Kidney epithelial cell (primary cell): Measurements from ENCODE around the gene INHBA. TPM values are rescaled to one million over a fixed set of nuclear protein-coding genes. Genes with fewer than 3 reads are reported as not detected.

ENCODE experiments used
- DNase-seq: peaks from one replicate; pipeline ENCODE4 v3.0.0-alpha.2; 2010; ENCODE audit warnings: low read depth
- H3K27me3 ChIP-seq: 2 replicates; pipeline ENCODE4 v1.6.0; 2011; ENCODE audit warnings: low read length; ENCODE audit not compliant: control insufficient read depth, insufficient read depth
- H3K36me3 ChIP-seq: 2 replicates; pipeline ENCODE4 v1.5.1; 2011; ENCODE audit warnings: low read length; ENCODE audit not compliant: control insufficient read depth, insufficient read depth
- H3K4me3 ChIP-seq: 2 replicates; pipeline ENCODE4 v1.5.1; 2011; ENCODE audit warnings: low read depth, mild to moderate bottlenecking, control low read depth, low read length
- CTCF ChIP-seq: IDR thresholded peaks from 2 replicates; pipeline ENCODE4 v1.5.1; 2011; ENCODE audit warnings: mild to moderate bottlenecking, moderate library complexity, low read length, control low read depth, inconsistent platforms; ENCODE audit not compliant: insufficient read depth, poor library complexity, severe bottlenecking
- total RNA-seq: library from RNA; depleted of rRNA; stranded (reverse); fragments of >200 nt; gene quantifications from 2 replicates; pipeline ENCODE4 v1.2.3, GENCODE V29; 2015

Gene INHBA
- total RNA-seq, 1 donor from 2014 or later, result 77.1 TPM

GRCh38 chr7:41674505-41675023 is 28.3 kb downstream of the INHBA start:
- no peaks in the 10 kb centered on the region for H3K27me3 ChIP-seq
- no peak overlapping the region for H3K4me3 ChIP-seq
- H3K36me3 ChIP-seq, result no peaks in the 10 kb centered on the region
- no peak for TF ChIP-seq CTCF
- DNase-seq, result no peak

- no peak for DNase-seq
- TF ChIP-seq CTCF, result no peak
- no peak overlapping the region for H3K4me3 ChIP-seq
- no peaks in the 10 kb centered on the region for H3K36me3 ChIP-seq
- H3K27me3 ChIP-seq, result no peaks in the 10 kb centered on the region
Observed at GRCh38 chr7:41661596-41661995, 41.3 kb downstream of the INHBA start.

DNA sequence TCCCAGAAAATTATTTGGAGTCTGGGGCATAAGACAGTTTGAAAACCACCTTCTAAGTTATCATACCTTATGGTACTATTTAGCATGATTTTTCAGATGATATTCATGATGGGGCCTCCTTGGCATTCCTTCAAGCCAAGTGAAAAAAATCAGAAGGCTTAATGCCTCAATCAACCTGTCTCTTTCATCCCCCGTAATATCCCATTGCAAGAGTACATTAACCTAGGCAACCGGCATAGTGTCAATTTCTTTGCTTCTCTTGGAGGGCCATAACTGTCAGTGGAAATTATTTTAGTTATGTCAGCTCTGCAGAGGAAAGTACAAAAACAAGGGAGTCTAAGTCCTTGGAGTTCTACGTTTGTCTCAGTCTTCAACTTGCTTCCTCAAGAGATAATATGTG is 43.4 kb downstream of the INHBA start:
- no peak for DNase-seq
- Histone ChIP-seq H3K27me3 (no peaks in the 10 kb centered on the region), H3K36me3 (no peaks in the 10 kb centered on the region), H3K4me3 (no peak overlapping the region)
- TF ChIP-seq CTCF, result no peak

GRCh38 chr7:41656366-41656765 is 46.5 kb downstream of the INHBA start:
- no peak for TF ChIP-seq CTCF

GRCh38 chr7:41655426-41655825 is 47.5 kb downstream of the INHBA start:
- H3K36me3 ChIP-seq, result no peaks in the 10 kb centered on the region
- no peaks in the 10 kb centered on the region for H3K27me3 ChIP-seq
- no peak overlapping the region for H3K4me3 ChIP-seq
- DNase-seq, result no peak
- no peak for TF ChIP-seq CTCF

More at GRCh38 chr7:41656366-41656765, 46.5 kb downstream of the INHBA start:
- no peak for DNase-seq
- no peaks in the 10 kb centered on the region for H3K27me3 ChIP-seq
- no peaks in the 10 kb centered on the region for H3K36me3 ChIP-seq
- no peak overlapping the region for H3K4me3 ChIP-seq

- Histone ChIP-seq H3K36me3 (no peaks in the 10 kb centered on the region), H3K4me3 (no peak overlapping the region), H3K27me3 (no peaks in the 10 kb centered on the region)
- DNase-seq, result no peak
- no peak for TF ChIP-seq CTCF
Observed at GRCh38 chr7:41652267-41652666, 50.6 kb downstream of the INHBA start.
